Transverse colon (tissue), 4 donors: Measurements from ENCODE around the gene BIRC7.

Experiments
- CTCF ChIP-seq, 5 experiments: fragments of 200-600 bp in 3 of 5; fragments of 450-650 bp in 2 of 5; sonication (generic) in 3 of 5; IDR thresholded peaks; 1 replicate in 2 of 5; 2 replicates in 3 of 5; pipeline ENCODE4 v1.5.1; 2016 to 2017; ENCODE audit warnings: antibody characterized with exemption in 5 of 5, inconsistent platforms in 3 of 5, mild to moderate bottlenecking in 2 of 5, moderate library complexity in 1 of 5
- POLR2AphosphoS5 ChIP-seq, 3 donors: sonication (generic); formaldehyde crosslinking; IDR thresholded peaks; one replicate each; pipeline ENCODE4 v1.6.1; 2016; ENCODE audit warnings: antibody characterized with exemption in 3 of 3

GRCh38 chr20:63212792-63213191 is 22.9 kb upstream of the BIRC7 start:
- no peak for TF ChIP-seq CTCF (IDR thresholded peaks at IDR 0.05)
- no peak for TF ChIP-seq POLR2AphosphoS5 (IDR thresholded peaks at IDR 0.05)
